ENCODE measurements around the gene WDFY3. TPM values are rescaled to one million over a fixed set of nuclear protein-coding genes. Genes with fewer than 3 reads are reported as not detected.

WDFY3 gene
- polyA plus RNA-seq, 3 donors: 6.6 to 13.7 (median 8.8) TPM

GRCh38 chr4:84956014-84956413, 10.5 kb downstream of the WDFY3 start:
- WGBS, 3 donors: 81 to 85% (median 81%) methylated on average over 3 of the region's 3 CpGs
- H3K27ac ChIP-seq (ENCODE audit: low read depth, low read length): no peak overlapping the region

- H3K27ac ChIP-seq (ENCODE audit: low read depth, low read length): no peak overlapping the region
- WGBS, 3 donors: 78 to 87% (median 80%) methylated on average over 6 of the region's 6 CpGs
Observed at GRCh38 chr4:84954982-84955567, 11.4 kb downstream of the WDFY3 start.

GRCh38 chr4:84952776-84953175, 13.7 kb downstream of the WDFY3 start:
- WGBS, 3 donors: 76 to 97% (median 86%) methylated on average over 1 of the region's 1 CpG
- no peak overlapping the region for H3K27ac ChIP-seq (ENCODE audit: low read depth, low read length)

- 0 to 54% (median 52%) methylated on average over 1 of the region's 1 CpG for WGBS, 3 donors
- H3K27ac ChIP-seq (ENCODE audit: low read depth, low read length): no peak overlapping the region
Observed at GRCh38 chr4:84952004-84952403, 14.5 kb downstream of the WDFY3 start.

- WGBS, 3 donors: 60 to 65% (median 63%) methylated on average over 2 of the region's 2 CpGs
- H3K27ac ChIP-seq (ENCODE audit: low read depth, low read length): no peak overlapping the region
Observed at GRCh38 chr4:84948056-84948455, 18.4 kb downstream of the WDFY3 start.

GRCh38 chr4:84944947-84945346, 21.5 kb downstream of the WDFY3 start:
- 26 to 50% (median 44%) methylated on average over 1 of the region's 1 CpG for WGBS, 3 donors
- no peak overlapping the region for H3K27ac ChIP-seq (ENCODE audit: low read depth, low read length)

- H3K27ac ChIP-seq (ENCODE audit: low read depth, low read length): no peak overlapping the region
Observed at GRCh38 chr4:84940960-84941359, 25.5 kb downstream of the WDFY3 start.

- H3K27ac ChIP-seq (ENCODE audit: low read depth, low read length): no peak overlapping the region
- WGBS, 3 donors: 89 to 95% (median 91%) methylated on average over 6 of the region's 6 CpGs
Observed at GRCh38 chr4:84939113-84939512, 27.4 kb downstream of the WDFY3 start.

GRCh38 chr4:84938316-84938715, 28.2 kb downstream of the WDFY3 start:
- no peak overlapping the region for H3K27ac ChIP-seq (ENCODE audit: low read depth, low read length)
- WGBS, 3 donors: 25 to 53% (median 35%) methylated on average over 2 of the region's 2 CpGs

GRCh38 chr4:84937381-84937977, 29.0 kb downstream of the WDFY3 start:
- 52 to 76% (median 67%) methylated on average over 3 of the region's 3 CpGs for WGBS, 3 donors
- no peak overlapping the region for H3K27ac ChIP-seq (ENCODE audit: low read depth, low read length)

GRCh38 chr4:84936123-84936522, 30.4 kb downstream of the WDFY3 start:
- WGBS, 3 donors: 89 to 96% (median 95%) methylated on average over 2 of the region's 2 CpGs
- no peak overlapping the region for H3K27ac ChIP-seq (ENCODE audit: low read depth, low read length)

- 85 to 94% (median 92%) methylated on average over 1 of the region's 1 CpG for WGBS, 3 donors
- no peak overlapping the region for H3K27ac ChIP-seq (ENCODE audit: low read depth, low read length)
Observed at GRCh38 chr4:84932462-84932861, 34.0 kb downstream of the WDFY3 start.

- 76 to 84% (median 77%) methylated on average over 3 of the region's 3 CpGs for WGBS, 3 donors
- no peak overlapping the region for H3K27ac ChIP-seq (ENCODE audit: low read depth, low read length)
Observed at GRCh38 chr4:84931961-84932360, 34.5 kb downstream of the WDFY3 start.

- 72 to 93% (median 86%) methylated on average over 2 of the region's 2 CpGs for WGBS, 3 donors
- no peak overlapping the region for H3K27ac ChIP-seq (ENCODE audit: low read depth, low read length)
Observed at GRCh38 chr4:84931274-84931673, 35.2 kb downstream of the WDFY3 start.

GRCh38 chr4:84928089-84928488, 38.4 kb downstream of the WDFY3 start:
- WGBS, 3 donors: 94 to 98% (median 96%) methylated on average over 5 of the region's 5 CpGs
- no peak overlapping the region for H3K27ac ChIP-seq (ENCODE audit: low read depth, low read length)

GRCh38 chr4:84927428-84927827, 39.1 kb downstream of the WDFY3 start:
- H3K27ac ChIP-seq (ENCODE audit: low read depth, low read length): no peak overlapping the region
- 72 to 100% (median 86%) methylated on average over 2 of the region's 2 CpGs for WGBS, 3 donors

GRCh38 chr4:84925558-84925957, 40.9 kb downstream of the WDFY3 start:
- WGBS, 3 donors: 70 to 78% (median 72%) methylated on average over 1 of the region's 1 CpG

GRCh38 chr4:84924434-84924833, 42.1 kb downstream of the WDFY3 start:
- WGBS, 3 donors: 30 to 94% (median 87%) methylated on average over 1 of the region's 1 CpG

More at GRCh38 chr4:84925558-84925957, 40.9 kb downstream of the WDFY3 start:
- no peak overlapping the region for H3K27ac ChIP-seq (ENCODE audit: low read depth, low read length)

GRCh38 chr4:84920617-84921016, 45.9 kb downstream of the WDFY3 start:
- H3K27ac ChIP-seq (ENCODE audit: low read depth, low read length): no peak overlapping the region
- WGBS, 3 donors: 36 to 80% (median 37%) methylated on average over 3 of the region's 3 CpGs

More at GRCh38 chr4:84924434-84924833, 42.1 kb downstream of the WDFY3 start:
- H3K27ac ChIP-seq (ENCODE audit: low read depth, low read length): no peak overlapping the region

- 76 to 92% (median 91%) methylated on average over 3 of the region's 3 CpGs for WGBS, 3 donors
- no peak overlapping the region for H3K27ac ChIP-seq (ENCODE audit: low read depth, low read length)
Observed at GRCh38 chr4:84917869-84918600, 48.5 kb downstream of the WDFY3 start.
